Measurements from ENCODE around the gene RHD. TPM values are rescaled to one million over a fixed set of nuclear protein-coding genes. Genes with fewer than 3 reads are reported as not detected.

The RHD gene
- total and polyA plus RNA-seq, 10 of the 15 experiments (the other 5 are each of a cell fraction or from before 2014, with no cell fraction given) = 0.02 to 0.34 (median 0.18) TPM; not detected in 6

- TF ChIP-seq NKRF (conservative IDR thresholded peaks at IDR 0.05) (peak; percentile 83), MEF2B (IDR thresholded peaks at IDR 0.05; ENCODE audit: partially characterized antibody, poor library complexity, severe bottlenecking) (peak; percentile 90), ZNF687 (IDR thresholded peaks at IDR 0.05) (0 out of 2 replicates have a peak, but pooled peaks have one; percentile 47), STAT1 (conservative IDR thresholded peaks at IDR 0.05) (no peak), IRF3 (IDR thresholded peaks at IDR 0.05) (no peak)
Measured at GRCh38 chr1:25338188-25338981, 66.1 kb downstream of the RHD start, which contains the start of gene TMEM50A (continued).
